K562 (cell line): Measurements from ENCODE around the gene SCUBE1. TPM values are rescaled to one million over a fixed set of nuclear protein-coding genes. Genes with fewer than 3 reads are reported as not detected.

Experiments
- ATAC-seq: fragments of 200-7000 bp; cut with Tn5 transposase; 3 replicates; pipeline ENCODE4 v1.9.1; 2020; ENCODE audit warnings: moderate library complexity
- BruUV-seq: library from RNA; stranded (reverse); fragments of 400-500 nt; replicated peaks from 2 replicates; lab custom pipeline; 2021; lab: Mats Ljungman, UMichigan
- CTCF ChIA-PET: fragments of 300-600 bp; formaldehyde crosslinking; extraction: SDS; loops from one replicate; lab custom pipeline; 2021; ENCODE audit warnings: low intra/inter-chr PET ratio; lab: Yijun Ruan, JAX
- POLR2A ChIA-PET: fragments of 300-600, 350-650 bp; sonication (Branson Sonifier 250); formaldehyde crosslinking; extraction: SDS; loops from one replicate; lab custom pipeline; 2021; ENCODE audit warnings: antibody characterized with exemption, inconsistent platforms; lab: Yijun Ruan, JAX
- DNase-seq, 4 experiments: peaks; one replicate each; pipeline versions ENCODE4 v3.0.0 to v3.0.0-alpha.2; 2011 to 2018; ENCODE audit warnings: low spot score in 3 of 4, mixed read lengths in 3 of 4; ENCODE audit errors: extremely low read depth in 1 of 4
- FAIRE-seq: peaks from 2 replicates; lab custom pipeline; 2011; peaks lifted over from hg19 to GRCh38; lab: Jason Lieb, UNC
- H2AFZ ChIP-seq: 2 replicates; pipeline ENCODE4 v1.6.0; 2011; ENCODE audit warnings: low read depth, low read length, control low read depth, inconsistent platforms
- H3K27ac ChIP-seq: fragments of 200-600 bp; 3 replicates; pipeline ENCODE4 v1.8.0; 2011; ENCODE audit warnings: low read depth, mild to moderate bottlenecking, control low read depth, inconsistent platforms, low read length, moderate library complexity, mixed read lengths; ENCODE audit errors: extremely low read depth
- H3K27me3 ChIP-seq, 2 experiments: fragments of 300-600 bp in 1 of 2; 2 replicates in 1 of 2; 3 replicates in 1 of 2; pipeline versions ENCODE4 v1.6.0 to v1.8.0; 2011; ENCODE audit warnings: inconsistent platforms in 2 of 2, low read length in 2 of 2, mild to moderate bottlenecking in 1 of 2, mixed read lengths in 1 of 2, moderate library complexity in 1 of 2; ENCODE audit not compliant: control insufficient read depth in 2 of 2, insufficient read depth in 2 of 2
- H3K36me3 ChIP-seq: fragments of 300-600 bp; 3 replicates; pipeline ENCODE4 v1.8.0; 2011; ENCODE audit warnings: mild to moderate bottlenecking, low read length, inconsistent platforms; ENCODE audit not compliant: control insufficient read depth, insufficient read depth
- H3K4me1 ChIP-seq, 2 experiments: fragments of 200-600 bp in 1 of 2; replicated peaks in 1 of 2; 2 replicates in 1 of 2; 3 replicates in 1 of 2; pipeline versions ENCODE4 v1.5.1 to v1.8.0; 2011; ENCODE audit warnings: inconsistent platforms in 2 of 2, low read length in 2 of 2, mild to moderate bottlenecking in 1 of 2, mixed read lengths in 1 of 2, moderate library complexity in 1 of 2; ENCODE audit not compliant: control insufficient read depth in 2 of 2, insufficient read depth in 2 of 2
- H3K4me2 ChIP-seq: 2 replicates; pipeline ENCODE4 v1.6.1; 2011; ENCODE audit warnings: low read length, control low read depth, inconsistent platforms, mixed read lengths; ENCODE audit not compliant: insufficient read depth
- H3K4me3 ChIP-seq: fragments of 200-600 bp; sonication (generic), shearing (Covaris generic); 2 replicates; pipeline ENCODE4 v1.5.1; 2016; ENCODE audit warnings: control low read depth, inconsistent platforms
- H3K79me2 ChIP-seq: fragments of 200-600 bp; 3 replicates; pipeline ENCODE4 v1.8.0; 2011; ENCODE audit warnings: low read length, inconsistent platforms; ENCODE audit not compliant: control insufficient read depth, insufficient read depth
- H3K9ac ChIP-seq, 2 experiments: 2 replicates each; pipeline versions ENCODE4 v1.6.0 to v1.6.1; 2011; ENCODE audit warnings: low read depth in 2 of 2, low read length in 2 of 2, control low read depth in 1 of 2, inconsistent platforms in 1 of 2, mild to moderate bottlenecking in 1 of 2, mixed read lengths in 1 of 2; ENCODE audit not compliant: insufficient read depth in 1 of 2
- H3K9me1 ChIP-seq: one replicate; pipeline ENCODE4 v1.6.0; 2011; ENCODE audit warnings: inconsistent platforms, mild to moderate bottlenecking, low read length, moderate library complexity; ENCODE audit not compliant: control insufficient read depth, insufficient read depth
- H3K9me3 ChIP-seq: replicated peaks from 2 replicates; pipeline ENCODE4 v1.5.1; 2011; ENCODE audit warnings: low read depth, low read length, inconsistent platforms; ENCODE audit not compliant: control insufficient read depth, insufficient read depth
- H4K20me1 ChIP-seq: replicated peaks from 2 replicates; pipeline ENCODE4 v1.6.1; 2011; ENCODE audit warnings: low read length, inconsistent platforms, mixed read lengths; ENCODE audit not compliant: control insufficient read depth, insufficient read depth
- CTBP1 ChIP-seq: fragments of 450-650 bp; IDR thresholded peaks from 2 replicates; pipeline ENCODE4 v1.6.1; 2016; ENCODE audit warnings: borderline replicate concordance
- CUX1 ChIP-seq: fragments of 200-800 bp; sonication (Bioruptor generic); IDR thresholded peaks from 2 replicates; pipeline ENCODE4 v1.6.1; 2016; ENCODE audit warnings: missing genetic modification characterization, missing compliant biosample characterization
- GATAD2A ChIP-seq: fragments of 450-650 bp; IDR thresholded peaks from 2 replicates; pipeline ENCODE4 v1.6.1; 2017
- HDAC8 ChIP-seq: fragments of 450-650 bp; IDR thresholded peaks from 2 replicates; pipeline ENCODE4 v1.6.1; 2016; ENCODE audit warnings: mild to moderate bottlenecking, missing genetic modification characterization, moderate library complexity, missing compliant biosample characterization
- HNRNPUL1 ChIP-seq: fragments of 200-400 bp; formaldehyde crosslinking; IDR thresholded peaks from 2 replicates; pipeline ENCODE4 v1.6.1; 2017; ENCODE audit warnings: low read length
- MCM3 ChIP-seq: fragments of 450-650 bp; IDR thresholded peaks from 2 replicates; pipeline ENCODE4 v1.6.1; 2016
- MEIS2 ChIP-seq: fragments of 450-650 bp; IDR thresholded peaks from 2 replicates; pipeline ENCODE4 v1.6.1; 2014; ENCODE audit warnings: mild to moderate bottlenecking; ENCODE audit not compliant: partially characterized antibody
- MIER1 ChIP-seq: fragments of 450-650 bp; IDR thresholded peaks from 2 replicates; pipeline ENCODE4 v1.6.1; 2016; ENCODE audit warnings: antibody characterized with exemption, mild to moderate bottlenecking, low read depth
- RAD21 ChIP-seq, 2 experiments: fragments of 250-450 bp in 1 of 2; fragments of 450-650 bp in 1 of 2; sonication (Bioruptor Pico) in 1 of 2; formaldehyde crosslinking in 1 of 2; IDR thresholded peaks in 1 of 2; conservative IDR thresholded peaks in 1 of 2; 2 replicates each; pipeline versions ENCODE4 v1.4.0 to v1.8.0; 2020 to 2022; ENCODE audit warnings: mild to moderate bottlenecking in 2 of 2, moderate library complexity in 1 of 2
- SAFB ChIP-seq: fragments of 200-400 bp; formaldehyde crosslinking; IDR thresholded peaks from 2 replicates; pipeline ENCODE4 v1.6.1; 2017; ENCODE audit warnings: low read depth, low read length, borderline replicate concordance
- SMAD3 ChIP-seq: fragments of 450-650 bp; formaldehyde crosslinking; conservative IDR thresholded peaks from 2 replicates; pipeline ENCODE4 v1.4.0; 2020; ENCODE audit warnings: mild to moderate bottlenecking
- SNRNP70 ChIP-seq: fragments of 200-400 bp; formaldehyde crosslinking; optimal IDR thresholded peaks from 2 replicates; pipeline ENCODE3; 2017; ENCODE audit warnings: low read depth, low read length
- ZBTB12 ChIP-seq: fragments of 250-450 bp; sonication (Bioruptor Pico); IDR thresholded peaks from 2 replicates; pipeline ENCODE4 v1.4.0; 2020
- ZNF212 ChIP-seq: fragments of 450-650 bp; formaldehyde crosslinking; IDR thresholded peaks from 2 replicates; pipeline ENCODE4 v1.4.0; 2020; ENCODE audit warnings: mild to moderate bottlenecking
- ZNF316 ChIP-seq: fragments of 450-650 bp; IDR thresholded peaks from 2 replicates; pipeline ENCODE4 v1.6.1; 2016
- WGBS: fragments of 100-300 bp; shearing (Covaris generic); methylation state at CpG from one replicate; pipeline ENCODE4 v1.1.6; 2016; ENCODE audit warnings: low coverage, mixed read lengths; ENCODE audit not compliant: insufficient coverage; ENCODE audit errors: missing lambda C conversion rate; 5-methylcytosine and 5-hydroxymethylcytosine counted together
- in situ Hi-C: fragments of 300-500 bp; cut with MboI; formaldehyde crosslinking; loops from 4 replicates; pipeline ENCODE4 v1.15.0; 2018; ENCODE audit warnings: inconsistent platforms, mixed read lengths
- intact Hi-C: fragments of 100-400 bp; cut with micrococcal nuclease; formaldehyde crosslinking; loops from 2 replicates; pipeline ENCODE4 v1.14.2; 2022
- polyA plus RNA-seq, 8 experiments: library from polyadenylated mRNA; depleted of rRNA in 4 of 8; stranded (reverse) in 5 of 8; unstranded in 3 of 8; fragments of >200 nt; fragmentation: Nextera tagmentation in 2 of 8; fragmentation: Illumina TruSeq in 1 of 8; extraction: Ambion mirVana in 2 of 8; extraction: Trizol in 1 of 8; gene quantifications; 2 replicates each; pipeline versions ENCODE4 v1.2.1 to v1.2.3, GENCODE V29; 2011 to 2014; ENCODE audit warnings: inconsistent platforms in 1 of 8, missing spikeins in 1 of 8
- total RNA-seq, 7 experiments: library from RNA; depleted of rRNA in 6 of 7; stranded (reverse); fragments of >200 nt in 6 of 7; fragmentation: Illumina TruSeq in 2 of 7; extraction: Trizol in 2 of 7; gene quantifications; 2 replicates each; pipeline versions ENCODE4 v1.2.1 to v1.2.3, GENCODE V29; 2011 to 2021; ENCODE audit warnings: low replicate concordance in 1 of 7
- TF ChIP-seq, protein P1 (sequence below): fragments of 250-450 bp; sonication (Bioruptor Pico); IDR thresholded peaks from 2 replicates; pipeline ENCODE4 v1.8.0; 2021; ENCODE audit warnings: moderate library complexity, mild to moderate bottlenecking, inconsistent platforms

The SCUBE1 gene
- total and polyA plus RNA-seq, 9 of the 15 experiments (the other 6 are each of a cell fraction or from before 2014, with no cell fraction given) = 0.03 to 0.47 (median 0.29) TPM; not detected in 6

GRCh38 chr22:43252319-43252718, 90.9 kb downstream of the SCUBE1 start (continued):
- TF ChIP-seq CUX1 (CRISPR knock-in tag) = no peak

- intact Hi-C loops = no loop called here
- BruUV-seq = no TSS peak
- Histone ChIP-seq H3K9ac (no peak overlapping the region), H3K36me3 (no peaks in the 10 kb centered on the region), H3K27ac (no peak overlapping the region), H2AFZ (no peak overlapping the region), H3K4me1 (peaks cover 0 to 15% of the 10 kb centered on the region in 2 experiments; a peak in 2 of 5 replicates), H3K9me3 (no peaks in the 10 kb centered on the region), H3K4me2 (no peak overlapping the region), H3K4me3 (no peak overlapping the region), H3K27me3 (peaks cover 9 to 64% of the 10 kb centered on the region in 2 experiments), H3K79me2 (no peaks in the 10 kb centered on the region), H3K9me1 (no peaks in the 10 kb centered on the region), H4K20me1 (peaks cover 7% of the 10 kb centered on the region; the same call in 1 of the 2 replicates)
- ATAC-seq (no peak), FAIRE-seq (no peak), DNase-seq (no peak)
- in situ Hi-C loops = no loop called here
- ChIA-PET POLR2A (interaction anchor here (0.6 kb wide), 1 partner anchor 45 kb away, joined by 5 read pairs; no protein-coding TSS in a partner anchor), CTCF (no interaction called here)
- TF ChIP-seq HDAC8 (tag) (no peak), GATAD2A (no peak), MEIS2 (no peak), ZBTB12 (CRISPR knock-in tag) (no peak), ZNF316 (no peak), SMAD3 (CRISPR knock-in tag) (no peak), ZNF212 (CRISPR knock-in tag) (no peak), MIER1 (no peak), SAFB (no peak), HNRNPUL1 (no peak), CTBP1 (no peak), RAD21 (CRISPR knock-in tag; conservative IDR thresholded peaks at IDR 0.05 in 1 of 2, IDR thresholded peaks at IDR 0.05 in 1 of 2) (no peak), SNRNP70 (no peak), MCM3 (no peak)
- TF ChIP-seq, protein P1, sequence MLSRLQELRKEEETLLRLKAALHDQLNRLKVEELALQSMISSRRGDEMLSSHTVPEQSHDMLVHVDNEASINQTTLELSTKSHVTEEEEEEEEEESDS (CRISPR knock-in tag) = no peak
- 0% methylated on average over 12 of the region's 16 CpGs for WGBS
Measured at GRCh38 chr22:43249789-43250471, 93.2 kb downstream of the SCUBE1 start.
